Sigmoid colon (tissue), 4 donors: ENCODE data around the gene ITM2B.
A peak's percentile ranks its signal among the peaks of the same experiment; 100 is the strongest.

Source experiments
- POLR2AphosphoS5 ChIP-seq, 4 donors: sonication (generic); formaldehyde crosslinking; IDR thresholded peaks; one replicate each; pipeline ENCODE4 v1.6.1; 2017; ENCODE audit warnings: antibody characterized with exemption in 4 of 4
- TF ChIP-seq, protein P1 (sequence below), 4 experiments: fragments of 450-650 bp in 3 of 4; fragments of 200-600 bp in 1 of 4; IDR thresholded peaks; one replicate each; pipeline ENCODE4 v1.5.1; 2016 to 2019; ENCODE audit warnings: antibody characterized with exemption in 4 of 4, mild to moderate bottlenecking in 3 of 4, moderate library complexity in 2 of 4

DNA sequence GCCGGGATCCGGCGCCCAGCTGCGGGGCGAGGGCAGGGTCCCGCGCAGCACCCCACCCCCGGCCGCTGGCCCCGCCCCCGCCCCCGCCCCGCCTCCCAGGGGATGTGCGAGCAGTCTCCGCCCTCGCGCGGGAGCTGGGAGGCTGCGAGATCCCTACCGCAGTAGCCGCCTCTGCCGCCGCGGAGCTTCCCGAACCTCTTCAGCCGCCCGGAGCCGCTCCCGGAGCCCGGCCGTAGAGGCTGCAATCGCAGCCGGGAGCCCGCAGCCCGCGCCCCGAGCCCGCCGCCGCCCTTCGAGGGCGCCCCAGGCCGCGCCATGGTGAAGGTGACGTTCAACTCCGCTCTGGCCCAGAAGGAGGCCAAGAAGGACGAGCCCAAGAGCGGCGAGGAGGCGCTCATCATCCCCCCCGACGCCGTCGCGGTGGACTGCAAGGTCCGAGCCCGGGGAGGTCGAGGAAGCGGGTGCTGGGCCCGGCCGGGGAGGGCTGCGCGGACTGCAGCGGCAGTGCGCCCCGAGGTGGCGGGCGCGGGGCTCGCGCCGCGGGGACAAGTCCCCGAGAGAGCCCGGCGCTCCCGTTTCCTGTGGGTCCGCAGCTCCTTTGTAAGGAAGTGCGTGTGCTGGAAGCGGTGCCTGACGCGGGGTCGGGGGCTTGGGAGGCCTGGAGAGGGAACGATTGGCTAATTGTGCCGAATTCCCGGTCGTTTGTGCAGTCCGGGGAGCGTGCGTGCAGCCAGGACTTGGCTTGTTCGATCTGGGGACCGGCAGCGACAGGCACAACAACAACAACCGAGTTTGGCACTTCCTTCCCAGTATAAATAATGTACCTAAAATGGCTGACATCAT is at the start of gene ITM2B:
- peak; percentile 92 to 97 (median 96) for TF ChIP-seq POLR2AphosphoS5 (IDR thresholded peaks at IDR 0.05)
- TF ChIP-seq, protein P1, sequence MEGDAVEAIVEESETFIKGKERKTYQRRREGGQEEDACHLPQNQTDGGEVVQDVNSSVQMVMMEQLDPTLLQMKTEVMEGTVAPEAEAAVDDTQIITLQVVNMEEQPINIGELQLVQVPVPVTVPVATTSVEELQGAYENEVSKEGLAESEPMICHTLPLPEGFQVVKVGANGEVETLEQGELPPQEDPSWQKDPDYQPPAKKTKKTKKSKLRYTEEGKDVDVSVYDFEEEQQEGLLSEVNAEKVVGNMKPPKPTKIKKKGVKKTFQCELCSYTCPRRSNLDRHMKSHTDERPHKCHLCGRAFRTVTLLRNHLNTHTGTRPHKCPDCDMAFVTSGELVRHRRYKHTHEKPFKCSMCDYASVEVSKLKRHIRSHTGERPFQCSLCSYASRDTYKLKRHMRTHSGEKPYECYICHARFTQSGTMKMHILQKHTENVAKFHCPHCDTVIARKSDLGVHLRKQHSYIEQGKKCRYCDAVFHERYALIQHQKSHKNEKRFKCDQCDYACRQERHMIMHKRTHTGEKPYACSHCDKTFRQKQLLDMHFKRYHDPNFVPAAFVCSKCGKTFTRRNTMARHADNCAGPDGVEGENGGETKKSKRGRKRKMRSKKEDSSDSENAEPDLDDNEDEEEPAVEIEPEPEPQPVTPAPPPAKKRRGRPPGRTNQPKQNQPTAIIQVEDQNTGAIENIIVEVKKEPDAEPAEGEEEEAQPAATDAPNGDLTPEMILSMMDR (IDR thresholded peaks at IDR 0.05), result peak in 2 of 4 experiments; percentile 28 to 49
